ENCODE data around the gene NPAS3. TPM values are rescaled to one million over a fixed set of nuclear protein-coding genes. Genes with fewer than 3 reads are reported as not detected.
A peak's percentile ranks its signal among the peaks of the same experiment; 100 is the strongest.

Gene NPAS3
- total RNA-seq, 2 donors from 2014 or later, result 1.1 to 1.8 TPM

DNA sequence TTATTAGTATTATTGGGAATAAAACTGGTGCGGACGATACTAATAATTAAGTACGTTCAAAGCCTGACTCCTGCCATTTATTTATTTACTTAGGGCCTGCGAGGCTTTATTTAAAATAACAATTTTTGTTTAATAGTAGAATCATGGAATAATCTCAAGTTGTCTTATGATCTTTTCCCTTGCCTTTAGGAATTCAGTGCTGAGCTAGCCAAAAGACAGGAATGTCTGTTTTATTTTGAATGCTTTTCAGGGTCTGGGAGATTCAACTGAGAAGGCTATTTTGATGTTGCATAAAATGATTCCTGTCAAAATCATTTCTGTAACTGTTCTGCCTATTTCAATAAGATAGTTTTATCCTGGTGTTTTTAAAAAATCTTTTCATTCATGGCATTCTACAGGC, 522.4 kb downstream of the NPAS3 start:
- Histone ChIP-seq H3K4me1 (replicated peaks) (peaks cover 2% of the 10 kb centered on the region), H3K9me3 (no peaks in the 10 kb centered on the region), H3K27ac (no peak overlapping the region), H3K27me3 (replicated peaks; ENCODE audit: insufficient read depth) (no peaks in the 10 kb centered on the region), H3K36me3 (no peaks in the 10 kb centered on the region), H3K4me3 (no peak overlapping the region)
- 83% methylated on average over 4 of the region's 4 CpGs for WGBS
- intact Hi-C loops (cut with DNase I), result no loop called here
- TF ChIP-seq CTCF (IDR thresholded peaks at IDR 0.05) (no peak), POLR2AphosphoS5 (IDR thresholded peaks at IDR 0.05) (no peak), POLR2A (IDR thresholded peaks at IDR 0.05) (no peak)
- no peak for DNase-seq (ENCODE audit: low spot score)

DNA sequence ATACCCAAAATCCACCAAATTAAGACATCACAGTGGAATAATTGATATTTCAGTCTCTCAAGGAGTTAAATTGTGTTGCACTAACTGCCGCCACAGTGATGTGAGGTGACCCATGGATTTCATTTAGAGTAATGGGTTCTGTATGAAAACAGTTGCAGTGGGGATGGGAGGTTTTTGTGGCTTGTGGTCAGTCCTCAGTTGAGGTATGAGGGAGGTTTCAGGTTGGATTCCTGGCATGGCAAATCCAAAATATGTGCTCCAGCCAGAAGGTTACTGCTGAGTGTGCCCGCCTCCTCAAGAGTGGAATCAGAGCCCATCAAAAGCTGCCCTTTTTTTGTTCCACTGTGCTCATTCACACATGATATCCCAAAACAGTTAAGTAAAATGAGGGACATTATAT, 525.1 kb downstream of the NPAS3 start:
- no peak for DNase-seq (ENCODE audit: low spot score)
- Histone ChIP-seq H3K36me3 (no peaks in the 10 kb centered on the region), H3K27ac (no peak overlapping the region), H3K27me3 (replicated peaks; ENCODE audit: insufficient read depth) (no peaks in the 10 kb centered on the region), H3K4me3 (no peak overlapping the region), H3K9me3 (no peaks in the 10 kb centered on the region), H3K4me1 (replicated peaks) (peaks cover 2% of the 10 kb centered on the region)
- no peak for TF ChIP-seq POLR2A (IDR thresholded peaks at IDR 0.05)
- TF ChIP-seq CTCF (IDR thresholded peaks at IDR 0.05), result no peak
- no peak for TF ChIP-seq POLR2AphosphoS5 (IDR thresholded peaks at IDR 0.05)
- intact Hi-C loops (cut with DNase I), result no loop called here
- WGBS, result 100% methylated on average over 2 of the region's 2 CpGs

DNA sequence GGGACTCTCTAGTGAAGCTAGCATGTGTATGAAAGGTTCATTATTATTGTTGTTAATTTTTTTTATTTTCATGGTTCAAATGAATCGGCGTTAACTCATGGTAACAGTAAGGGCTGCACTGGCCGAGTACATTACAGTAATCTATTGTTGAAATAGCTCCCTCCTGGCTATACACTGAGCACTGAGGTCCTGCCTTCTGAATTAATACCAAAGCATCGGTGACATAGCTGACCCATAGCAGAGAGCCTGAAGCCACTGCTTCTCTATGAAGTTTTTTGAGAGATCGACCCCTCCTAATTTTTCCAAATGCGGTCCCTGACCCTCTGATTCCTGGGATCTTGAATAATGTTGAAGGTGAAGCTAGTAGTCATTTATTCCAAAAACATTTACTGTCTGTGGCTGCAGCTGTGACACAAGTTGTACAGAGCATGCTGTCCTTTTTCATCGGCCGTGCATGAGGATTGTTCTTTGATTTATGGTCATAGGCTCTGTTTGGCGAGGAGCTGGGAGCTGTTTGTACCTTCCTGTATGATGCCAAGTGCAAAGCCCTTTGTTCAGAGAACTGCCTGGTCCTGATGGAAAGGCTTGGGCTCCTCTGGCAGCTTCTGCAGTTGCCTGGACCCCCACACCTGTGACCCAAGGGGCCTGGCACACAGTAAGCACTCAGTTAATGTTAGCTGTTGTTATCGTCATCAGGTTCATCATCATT, 525.7 kb downstream of the NPAS3 start:
- H3K4me1 ChIP-seq (replicated peaks), result peaks cover 2% of the 10 kb centered on the region
- WGBS, result 51% methylated on average over 10 of the region's 10 CpGs
- intact Hi-C loops (cut with DNase I), result no loop called here
- no peak overlapping the region for H3K4me3 ChIP-seq
- no peaks in the 10 kb centered on the region for H3K36me3 ChIP-seq
- peak; percentile 25 for DNase-seq (ENCODE audit: low spot score)
- no peaks in the 10 kb centered on the region for H3K27me3 ChIP-seq (replicated peaks; ENCODE audit: insufficient read depth)
- no peak overlapping the region for H3K27ac ChIP-seq
- H3K9me3 ChIP-seq, result no peaks in the 10 kb centered on the region
- TF ChIP-seq POLR2A (IDR thresholded peaks at IDR 0.05) (no peak), POLR2AphosphoS5 (IDR thresholded peaks at IDR 0.05) (peak; percentile 76)

- no peak for TF ChIP-seq POLR2AphosphoS5 (IDR thresholded peaks at IDR 0.05)
- no peak for TF ChIP-seq CTCF (IDR thresholded peaks at IDR 0.05)
- TF ChIP-seq POLR2A (IDR thresholded peaks at IDR 0.05), result no peak
- DNase-seq (ENCODE audit: low spot score), result no peak
- no peaks in the 10 kb centered on the region for H3K9me3 ChIP-seq
- H3K36me3 ChIP-seq, result no peaks in the 10 kb centered on the region
- intact Hi-C loops (cut with DNase I), result no loop called here
- no peak overlapping the region for H3K4me3 ChIP-seq
- no peaks in the 10 kb centered on the region for H3K27me3 ChIP-seq (replicated peaks; ENCODE audit: insufficient read depth)
- 70% methylated on average over 10 of the region's 10 CpGs for WGBS
- peaks cover 2% of the 10 kb centered on the region for H3K4me1 ChIP-seq (replicated peaks)
- H3K27ac ChIP-seq, result no peak overlapping the region
Measured at GRCh38 chr14:33465846-33466700, 527.4 kb downstream of the NPAS3 start.

GRCh38 chr14:33467971-33468370, 529.3 kb downstream of the NPAS3 start:
- WGBS, result 84% methylated on average over 4 of the region's 4 CpGs
- H3K27ac ChIP-seq, result no peak overlapping the region
- DNase-seq (ENCODE audit: low spot score), result no peak
- no peak overlapping the region for H3K4me3 ChIP-seq
- no peaks in the 10 kb centered on the region for H3K27me3 ChIP-seq (replicated peaks; ENCODE audit: insufficient read depth)
- no peaks in the 10 kb centered on the region for H3K36me3 ChIP-seq
- intact Hi-C loops (cut with DNase I), result no loop called here
- TF ChIP-seq POLR2A (IDR thresholded peaks at IDR 0.05) (no peak), CTCF (IDR thresholded peaks at IDR 0.05) (no peak), POLR2AphosphoS5 (IDR thresholded peaks at IDR 0.05) (no peak)
- H3K9me3 ChIP-seq, result no peaks in the 10 kb centered on the region
- H3K4me1 ChIP-seq (replicated peaks), result peaks cover 2% of the 10 kb centered on the region
